ENCODE measurements around the gene FBXO27.

The FBXO27 gene

DNA sequence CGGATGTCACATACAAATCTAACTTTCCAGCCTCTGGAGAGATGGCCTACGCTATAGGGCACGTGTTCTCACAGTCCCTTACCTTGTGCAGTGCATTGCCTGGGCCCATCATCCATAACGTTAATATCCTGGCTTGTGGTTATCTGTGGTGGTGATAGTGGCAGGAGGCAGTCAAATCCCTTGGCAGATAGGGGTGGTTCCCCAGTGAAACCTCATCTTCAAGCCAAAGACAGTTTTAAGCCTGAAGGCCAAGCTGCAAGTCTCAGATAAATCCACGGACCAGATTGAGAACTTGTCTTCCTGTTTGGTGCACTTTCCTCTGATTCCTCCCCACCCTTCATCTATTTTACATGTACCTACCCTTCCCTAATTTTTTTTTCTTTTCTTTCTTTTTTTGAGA lies 52.5 kb downstream of the FBXO27 start:
- peaks cover 23% of the 10 kb centered on the region for H3K4me1 ChIP-seq (ENCODE audit: low read depth, poor library complexity, severe bottlenecking)
- no peaks in the 10 kb centered on the region for H3K36me3 ChIP-seq (ENCODE audit: insufficient read depth)
- TF ChIP-seq CTCF (conservative IDR thresholded peaks at IDR 0.05; ENCODE audit: low read depth, low read length): no peak

DNA sequence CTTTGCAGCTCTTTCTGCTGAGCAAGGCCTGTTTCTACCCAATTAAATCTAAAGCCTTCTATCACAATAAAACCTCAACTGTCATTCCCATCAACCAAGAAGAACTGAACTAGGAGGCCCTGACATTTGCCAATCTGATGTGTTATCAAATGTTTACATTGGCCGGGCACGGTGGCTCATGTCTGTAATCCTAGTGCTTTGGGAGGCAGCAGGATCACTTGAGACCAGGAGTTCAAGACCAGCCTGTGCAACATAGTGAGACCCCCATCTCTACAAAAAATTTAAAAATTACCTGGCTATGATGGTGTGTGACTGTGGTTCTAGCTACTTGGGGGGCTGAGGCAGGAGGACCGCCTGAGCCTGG lies 54.0 kb downstream of the FBXO27 start:
- no peaks in the 10 kb centered on the region for H4K20me1 ChIP-seq (ENCODE audit: insufficient read depth)
- peak overlapping the region; percentile 51 for H2AFZ ChIP-seq (ENCODE audit: low read depth)
- H3K27me3 ChIP-seq (ENCODE audit: insufficient read depth, low read depth): no peaks in the 10 kb centered on the region
- H3K4me3 ChIP-seq (IDR thresholded peaks at IDR 0.05; ENCODE audit: insufficient read depth, low read depth, low read length): no peak overlapping the region
- H3K36me3 ChIP-seq (ENCODE audit: insufficient read depth): no peaks in the 10 kb centered on the region
- H3K27ac ChIP-seq: peak overlapping the region; percentile 82
- H3K9ac ChIP-seq: peak overlapping the region; percentile 46; the same call in 1 of the 2 replicates
- no peaks in the 10 kb centered on the region for H3K79me2 ChIP-seq (ENCODE audit: insufficient read depth, low read depth)
- peak overlapping the region; percentile 53; the same call in 1 of the 2 replicates for H3K4me2 ChIP-seq
- H3K4me1 ChIP-seq (ENCODE audit: low read depth, poor library complexity, severe bottlenecking): peaks cover 23% of the 10 kb centered on the region
- no peak for TF ChIP-seq CTCF (conservative IDR thresholded peaks at IDR 0.05; ENCODE audit: low read depth, low read length)

More for the DNA sequence above, 52.5 kb downstream of the FBXO27 start:
- H2AFZ ChIP-seq (ENCODE audit: low read depth): no peak overlapping the region
- H3K27me3 ChIP-seq (ENCODE audit: insufficient read depth, low read depth): no peaks in the 10 kb centered on the region
- no peaks in the 10 kb centered on the region for H4K20me1 ChIP-seq (ENCODE audit: insufficient read depth)
- H3K27ac ChIP-seq: no peak overlapping the region
- H3K4me2 ChIP-seq: no peak overlapping the region
- H3K79me2 ChIP-seq (ENCODE audit: insufficient read depth, low read depth): no peaks in the 10 kb centered on the region
- no peak overlapping the region for H3K4me3 ChIP-seq (IDR thresholded peaks at IDR 0.05; ENCODE audit: insufficient read depth, low read depth, low read length)
- H3K9ac ChIP-seq: no peak overlapping the region

DNA sequence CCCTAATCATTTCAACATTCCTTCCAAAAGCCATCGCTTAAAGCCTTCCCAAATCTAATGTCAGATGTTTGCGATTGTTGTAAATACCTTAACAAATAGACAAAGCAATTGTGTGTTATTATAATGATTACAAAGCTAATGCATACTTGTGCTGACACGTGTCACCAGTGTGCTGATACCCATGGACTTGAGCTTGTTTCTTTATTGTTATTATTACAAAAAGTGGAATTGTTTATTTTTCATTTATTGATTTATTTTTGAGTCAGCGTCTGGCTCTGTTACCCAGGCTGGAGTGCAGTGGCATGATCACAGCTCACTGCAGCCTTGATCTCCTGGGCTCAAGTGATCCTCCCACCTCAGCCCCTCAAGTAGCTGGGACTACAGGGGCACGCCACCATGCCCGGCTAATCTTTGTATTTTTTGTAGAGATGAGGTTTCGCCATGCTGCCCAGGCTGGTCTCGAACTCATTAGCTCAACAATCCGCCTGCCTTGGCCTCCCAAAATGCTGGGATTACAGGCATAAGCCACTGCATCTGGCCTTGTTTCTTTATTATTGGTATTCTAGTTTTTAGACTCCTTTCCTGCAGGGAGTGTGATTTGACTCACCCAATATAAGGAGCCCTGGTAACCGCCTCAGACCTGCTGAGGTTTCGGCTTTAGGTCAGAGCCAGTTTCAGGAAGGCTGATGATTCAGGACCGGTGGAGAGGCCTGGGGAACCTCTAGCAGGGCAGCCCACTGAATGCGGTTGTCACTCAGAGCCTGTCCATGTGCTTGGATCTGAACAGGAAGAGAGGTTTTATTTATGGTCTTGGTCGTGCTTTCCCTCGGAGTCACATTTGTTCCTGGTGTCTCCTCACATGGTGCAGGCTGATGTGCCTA lies 54.7 kb downstream of the FBXO27 start:
- H2AFZ ChIP-seq (ENCODE audit: low read depth): peak overlapping the region; percentile 51
- H3K36me3 ChIP-seq (ENCODE audit: insufficient read depth): no peaks in the 10 kb centered on the region
- peak overlapping the region; percentile 82 for H3K27ac ChIP-seq
- H3K4me1 ChIP-seq (ENCODE audit: low read depth, poor library complexity, severe bottlenecking): peaks cover 23% of the 10 kb centered on the region
- peak overlapping the region; percentile 46; the same call in 1 of the 2 replicates for H3K9ac ChIP-seq
- H3K79me2 ChIP-seq (ENCODE audit: insufficient read depth, low read depth): no peaks in the 10 kb centered on the region
- peak overlapping the region; percentile 53 for H3K4me2 ChIP-seq
- no peak overlapping the region for H3K4me3 ChIP-seq (IDR thresholded peaks at IDR 0.05; ENCODE audit: insufficient read depth, low read depth, low read length)
- H4K20me1 ChIP-seq (ENCODE audit: insufficient read depth): no peaks in the 10 kb centered on the region
- no peaks in the 10 kb centered on the region for H3K27me3 ChIP-seq (ENCODE audit: insufficient read depth, low read depth)
- TF ChIP-seq CTCF (conservative IDR thresholded peaks at IDR 0.05; ENCODE audit: low read depth, low read length): no peak

GRCh38 chr19:38975861-38976271 lies 56.5 kb downstream of the FBXO27 start:
- Histone ChIP-seq H3K27ac (no peak overlapping the region), H3K4me2 (no peak overlapping the region), H4K20me1 (ENCODE audit: insufficient read depth) (no peaks in the 10 kb centered on the region), H2AFZ (ENCODE audit: low read depth) (no peak overlapping the region), H3K4me3 (IDR thresholded peaks at IDR 0.05; ENCODE audit: insufficient read depth, low read depth, low read length) (no peak overlapping the region), H3K79me2 (ENCODE audit: insufficient read depth, low read depth) (no peaks in the 10 kb centered on the region), H3K4me1 (ENCODE audit: low read depth, poor library complexity, severe bottlenecking) (peaks cover 23% of the 10 kb centered on the region), H3K36me3 (ENCODE audit: insufficient read depth) (no peaks in the 10 kb centered on the region), H3K9ac (no peak overlapping the region), H3K27me3 (ENCODE audit: insufficient read depth, low read depth) (no peaks in the 10 kb centered on the region)
- no peak for TF ChIP-seq CTCF (conservative IDR thresholded peaks at IDR 0.05; ENCODE audit: low read depth, low read length)
